Measurements from ENCODE around the gene ATRN.
A peak's percentile ranks its signal among the peaks of the same experiment; 100 is the strongest.

ATRN gene

GRCh38 chr20:3471397-3472021, 691 bp downstream of the ATRN start:
- peak overlapping the region; percentile 65 for H3K4me2 ChIP-seq (ENCODE audit: low read length)
- H3K9me2 ChIP-seq (ENCODE audit: low read depth, low read length) = no peaks in the 10 kb centered on the region
- no peak overlapping the region for H3K27ac ChIP-seq (ENCODE audit: low read depth, low read length, poor library complexity, severe bottlenecking)
- H3K9me3 ChIP-seq (ENCODE audit: low read length) = no peaks in the 10 kb centered on the region
- H3K36me3 ChIP-seq (ENCODE audit: insufficient read depth, low read length) = no peaks in the 10 kb centered on the region
- H3K9ac ChIP-seq (ENCODE audit: low read length) = peak overlapping the region; percentile 68
- no peaks in the 10 kb centered on the region for H3K27me3 ChIP-seq (ENCODE audit: insufficient read depth, low read length)
- peak overlapping the region; percentile 74 for H3K4me3 ChIP-seq (ENCODE audit: low read depth, low read length, poor library complexity, severe bottlenecking)
- no peak for TF ChIP-seq CTCF (IDR thresholded peaks at IDR 0.05; ENCODE audit: low read length)
- TF ChIP-seq EZH2 (IDR thresholded peaks at IDR 0.05; ENCODE audit: borderline replicate concordance, low read length) = no peak
- peaks cover 16% of the 10 kb centered on the region for H3K4me1 ChIP-seq (ENCODE audit: insufficient read depth, low read length, severe bottlenecking)
- H2AFZ ChIP-seq (ENCODE audit: low read length) = no peak overlapping the region
- no peaks in the 10 kb centered on the region for H3F3A ChIP-seq (ENCODE audit: insufficient read depth, low read length)
- H4K20me1 ChIP-seq (ENCODE audit: insufficient read depth, low read length) = no peaks in the 10 kb centered on the region
- no peaks in the 10 kb centered on the region for H3K79me2 ChIP-seq (ENCODE audit: insufficient read depth, low read length)

- H3K9me3 ChIP-seq (ENCODE audit: low read length) = no peaks in the 10 kb centered on the region
- H3F3A ChIP-seq (ENCODE audit: insufficient read depth, low read length) = no peaks in the 10 kb centered on the region
- H3K36me3 ChIP-seq (ENCODE audit: insufficient read depth, low read length) = no peaks in the 10 kb centered on the region
- no peaks in the 10 kb centered on the region for H3K9me2 ChIP-seq (ENCODE audit: low read depth, low read length)
- H3K4me3 ChIP-seq (ENCODE audit: low read depth, low read length, poor library complexity, severe bottlenecking) = peak overlapping the region; percentile 74
- TF ChIP-seq EZH2 (IDR thresholded peaks at IDR 0.05; ENCODE audit: borderline replicate concordance, low read length) = no peak
- no peak for TF ChIP-seq CTCF (IDR thresholded peaks at IDR 0.05; ENCODE audit: low read length)
- no peak overlapping the region for H3K27ac ChIP-seq (ENCODE audit: low read depth, low read length, poor library complexity, severe bottlenecking)
- no peaks in the 10 kb centered on the region for H3K27me3 ChIP-seq (ENCODE audit: insufficient read depth, low read length)
- H2AFZ ChIP-seq (ENCODE audit: low read length) = no peak overlapping the region
- H3K4me1 ChIP-seq (ENCODE audit: insufficient read depth, low read length, severe bottlenecking) = peaks cover 16% of the 10 kb centered on the region
- H3K9ac ChIP-seq (ENCODE audit: low read length) = peak overlapping the region; percentile 68
- H3K4me2 ChIP-seq (ENCODE audit: low read length) = peak overlapping the region; percentile 65
- no peaks in the 10 kb centered on the region for H3K79me2 ChIP-seq (ENCODE audit: insufficient read depth, low read length)
- H4K20me1 ChIP-seq (ENCODE audit: insufficient read depth, low read length) = no peaks in the 10 kb centered on the region
These were observed 1.3 kb downstream of the ATRN start for GRCh38 chr20:3472105-3472504.

- H3K27ac ChIP-seq (ENCODE audit: low read depth, low read length, poor library complexity, severe bottlenecking) = no peak overlapping the region
- H3K9me3 ChIP-seq (ENCODE audit: low read length) = no peaks in the 10 kb centered on the region
- no peaks in the 10 kb centered on the region for H3K27me3 ChIP-seq (ENCODE audit: insufficient read depth, low read length)
- H3F3A ChIP-seq (ENCODE audit: insufficient read depth, low read length) = no peaks in the 10 kb centered on the region
- H3K9me2 ChIP-seq (ENCODE audit: low read depth, low read length) = no peaks in the 10 kb centered on the region
- no peaks in the 10 kb centered on the region for H3K36me3 ChIP-seq (ENCODE audit: insufficient read depth, low read length)
- H2AFZ ChIP-seq (ENCODE audit: low read length) = no peak overlapping the region
- H3K79me2 ChIP-seq (ENCODE audit: insufficient read depth, low read length) = no peaks in the 10 kb centered on the region
- H3K4me1 ChIP-seq (ENCODE audit: insufficient read depth, low read length, severe bottlenecking) = peaks cover 16% of the 10 kb centered on the region
- H3K4me2 ChIP-seq (ENCODE audit: low read length) = no peak overlapping the region
- TF ChIP-seq CTCF (IDR thresholded peaks at IDR 0.05; ENCODE audit: low read length) = no peak
- TF ChIP-seq EZH2 (IDR thresholded peaks at IDR 0.05; ENCODE audit: borderline replicate concordance, low read length) = no peak
- H3K9ac ChIP-seq (ENCODE audit: low read length) = no peak overlapping the region
- no peak overlapping the region for H3K4me3 ChIP-seq (ENCODE audit: low read depth, low read length, poor library complexity, severe bottlenecking)
- H4K20me1 ChIP-seq (ENCODE audit: insufficient read depth, low read length) = no peaks in the 10 kb centered on the region
These were observed 2.5 kb downstream of the ATRN start for GRCh38 chr20:3473324-3473723.

Data from OCI-LY1 (cell line).